Measurements from ENCODE around the gene LAMA3.

LAMA3 gene

DNA sequence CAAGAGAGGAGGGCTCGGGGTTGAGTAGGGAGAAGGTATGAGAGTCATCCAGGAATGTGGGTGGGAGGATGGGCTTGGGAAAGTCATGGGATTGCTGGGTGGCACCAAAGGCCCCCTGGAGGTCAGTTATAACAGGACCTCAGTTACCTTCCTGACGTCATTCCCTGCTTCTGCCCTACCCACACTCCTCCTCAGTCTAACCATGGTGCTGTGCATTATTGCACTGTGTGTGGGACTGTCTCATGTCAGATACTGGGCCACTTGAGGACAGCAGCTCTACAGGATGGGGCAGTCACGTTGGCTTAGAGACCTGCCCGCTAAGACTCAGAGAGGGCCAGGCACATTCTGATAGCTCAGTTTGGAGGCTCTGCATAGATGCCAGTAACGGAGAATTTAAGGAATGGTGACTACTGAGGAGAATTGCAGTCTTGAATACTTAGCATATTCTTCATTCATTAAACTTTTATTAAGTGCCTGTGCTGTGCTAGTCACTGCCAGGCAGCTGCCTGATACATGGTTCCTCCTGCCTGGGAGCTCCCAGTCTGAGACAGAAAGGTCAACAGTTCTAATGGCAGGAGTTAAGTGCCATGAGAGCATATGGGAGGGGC is 90.5 kb downstream of the LAMA3 start:
- DNase-seq, result peak; percentile 46

DNA sequence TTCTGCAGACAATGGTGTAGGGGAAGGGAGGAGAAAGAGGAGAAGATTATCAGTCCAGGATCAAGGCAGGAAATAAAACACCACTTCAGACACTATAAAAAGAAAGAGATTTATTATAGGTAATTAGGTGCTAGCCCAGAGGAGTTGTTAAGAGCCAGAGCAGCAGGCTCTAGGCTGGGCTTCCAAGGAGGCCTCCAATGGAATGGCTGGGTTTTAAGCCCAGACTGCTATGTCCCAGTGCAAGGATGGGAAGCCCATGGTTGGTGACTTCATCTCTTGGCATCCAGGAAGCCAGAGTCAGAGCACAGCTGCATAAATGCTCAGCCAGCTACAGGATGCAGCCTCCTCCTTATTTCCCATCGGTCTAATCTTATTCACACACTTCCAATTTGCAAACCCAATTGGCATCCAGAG is 95.6 kb downstream of the LAMA3 start:
- DNase-seq, result peak; percentile 86

DNA sequence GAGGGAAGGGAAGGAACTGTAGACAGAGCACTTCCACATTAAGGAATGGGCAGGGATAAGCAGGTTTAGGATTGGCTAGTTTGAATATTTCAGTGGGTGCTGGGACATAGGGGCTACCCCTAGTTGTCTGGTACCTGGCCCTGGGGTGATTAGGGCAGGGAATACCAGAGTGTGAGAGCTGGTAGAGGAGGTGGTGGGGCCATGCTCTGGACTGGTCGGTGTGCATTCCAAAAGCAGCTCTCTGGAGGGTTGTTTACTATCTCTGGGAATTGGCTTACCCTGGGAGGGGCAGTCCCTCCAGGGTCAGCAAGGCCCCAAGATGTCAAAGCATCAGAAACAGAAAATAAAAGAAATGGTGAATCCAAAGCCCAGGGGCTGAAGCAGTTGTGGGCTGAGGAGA is 103.8 kb downstream of the LAMA3 start:
- no peak for DNase-seq

DNA sequence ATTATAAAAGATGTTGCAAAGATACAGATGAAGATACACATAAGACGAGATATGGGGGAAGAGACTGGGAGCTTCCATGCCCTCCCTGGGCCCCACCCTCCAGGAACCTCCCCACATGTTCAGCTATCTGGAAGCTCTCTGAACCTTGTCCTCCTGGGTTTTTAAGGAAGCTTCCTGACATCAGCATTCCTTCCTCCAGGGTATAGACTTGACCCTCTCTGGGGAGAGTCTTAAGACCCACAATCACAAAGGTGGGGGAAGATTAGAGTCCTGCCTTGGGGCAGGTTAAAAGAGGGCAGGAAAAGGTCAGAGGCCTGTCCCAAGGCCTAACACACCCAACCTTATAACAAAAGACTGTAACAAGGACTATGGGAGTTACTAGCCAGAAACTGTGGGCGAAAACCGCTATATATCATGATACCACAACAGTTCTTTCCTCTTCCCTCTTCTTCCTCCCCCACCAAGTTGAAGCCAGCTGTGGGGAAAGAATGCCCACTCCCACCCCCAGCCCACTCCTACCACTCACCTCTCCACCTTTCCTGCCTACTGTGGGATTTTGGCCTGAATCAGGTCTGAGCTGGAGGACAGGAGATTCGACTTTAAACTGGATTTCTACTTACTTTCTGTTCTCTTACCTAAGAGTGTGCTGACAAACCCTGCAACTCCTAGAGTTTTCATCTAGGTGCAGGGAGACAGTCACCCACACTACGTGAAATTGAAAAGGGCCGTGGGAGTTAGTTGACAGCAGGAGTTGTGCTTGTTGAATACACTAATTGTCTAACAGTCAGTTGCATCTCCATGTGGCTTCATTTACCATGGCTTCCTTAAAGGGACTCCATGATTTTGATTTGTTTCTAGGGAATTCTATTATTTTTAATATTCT is 105.0 kb downstream of the LAMA3 start:
- no peak for DNase-seq

- DNase-seq, result no peak
These were observed 109.0 kb downstream of the LAMA3 start for GRCh38 chr18:23798249-23798648.

GRCh38 chr18:23798824-23799223 is 109.6 kb downstream of the LAMA3 start:
- no peak for DNase-seq

DNA sequence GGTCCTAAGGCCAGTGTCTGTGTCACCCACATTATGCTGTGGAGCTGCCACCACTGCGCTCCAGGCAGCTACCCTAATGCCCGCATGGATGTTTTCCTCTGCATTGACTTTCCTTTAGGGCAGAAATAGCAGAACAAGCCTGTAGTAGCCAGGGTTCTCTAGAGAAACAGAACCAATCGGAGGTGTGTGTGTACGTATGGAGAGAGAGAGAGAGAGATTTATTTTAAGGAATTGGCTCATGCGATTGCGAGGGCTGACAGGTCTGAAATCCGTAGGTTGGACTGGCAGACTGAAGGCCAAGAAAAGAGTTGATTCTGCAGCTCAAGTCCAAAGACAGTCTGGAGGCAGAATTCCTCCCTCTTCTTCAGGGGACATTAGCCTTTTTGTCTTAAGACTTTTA is 110.3 kb downstream of the LAMA3 start:
- no peak for DNase-seq

DNA sequence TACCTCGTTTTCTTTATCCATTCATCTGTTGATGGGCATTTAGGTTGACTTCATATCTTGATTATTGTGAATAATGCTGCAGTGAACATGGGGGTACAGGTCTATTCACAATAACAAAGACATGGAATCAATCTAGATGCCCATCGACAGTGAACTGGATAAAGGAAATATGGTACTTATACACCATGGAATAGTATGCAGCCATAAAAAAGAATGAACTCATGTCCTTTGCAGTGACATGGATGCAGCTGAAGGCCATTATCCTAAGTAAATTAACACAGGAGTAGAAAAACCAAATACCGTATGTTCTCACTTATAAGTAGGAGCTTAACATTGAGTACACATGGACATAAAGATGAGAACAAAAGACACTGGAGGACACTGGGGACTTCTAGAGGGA is 111.6 kb downstream of the LAMA3 start:
- DNase-seq, result no peak

GRCh38 chr18:23802817-23803216 is 113.6 kb downstream of the LAMA3 start:
- no peak for DNase-seq

- DNase-seq, result no peak
These were observed 114.5 kb downstream of the LAMA3 start for GRCh38 chr18:23803755-23804154.

- no peak for DNase-seq
These were observed 116.6 kb downstream of the LAMA3 start for GRCh38 chr18:23805898-23806297.

GRCh38 chr18:23809415-23809814 is 120.2 kb downstream of the LAMA3 start:
- no peak for DNase-seq

DNA sequence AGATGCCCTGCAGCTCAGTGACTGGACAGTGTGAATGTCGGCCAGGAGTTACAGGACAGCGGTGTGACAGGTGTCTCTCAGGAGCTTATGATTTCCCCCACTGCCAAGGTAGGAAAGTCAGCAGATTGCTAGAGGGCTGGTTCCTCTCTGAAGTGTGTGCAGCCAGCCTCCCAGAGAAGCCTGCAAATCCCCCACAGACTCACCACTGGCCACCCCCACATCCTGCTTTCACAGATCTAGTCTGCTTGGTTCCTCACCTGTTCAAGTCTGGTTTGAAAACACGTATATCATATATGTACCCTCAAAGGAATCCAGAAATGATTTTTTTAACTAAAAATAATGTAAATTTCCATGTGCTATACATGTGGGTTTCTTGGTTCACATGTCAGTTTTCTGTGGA is 121.1 kb downstream of the LAMA3 start:
- no peak for DNase-seq

DNA sequence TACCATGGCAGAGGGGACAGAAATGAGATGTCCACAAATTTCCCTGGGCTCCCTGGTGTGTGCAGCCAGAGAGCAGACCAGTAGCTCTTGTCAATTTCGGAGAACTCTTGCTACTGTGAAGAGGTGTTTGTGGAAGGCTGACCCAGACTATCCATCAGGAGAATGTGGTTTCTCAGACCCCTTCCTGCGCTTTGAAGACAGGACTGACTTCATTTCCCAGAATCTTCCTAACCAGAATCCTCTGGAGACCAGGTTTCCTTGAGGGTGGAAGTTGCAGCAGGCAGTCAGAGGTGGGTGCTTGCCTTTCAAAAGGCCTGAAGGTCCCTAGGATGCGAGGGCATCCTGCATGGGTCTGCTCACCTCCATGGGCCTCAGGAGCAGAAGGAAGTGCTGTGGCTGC is 121.9 kb downstream of the LAMA3 start:
- no peak for DNase-seq

- peak; percentile 28 for DNase-seq
These were observed 123.5 kb downstream of the LAMA3 start for GRCh38 chr18:23812546-23813440.

- no peak for DNase-seq
These were observed 125.8 kb downstream of the LAMA3 start for GRCh38 chr18:23814991-23815614.

- no peak for DNase-seq
These were observed 126.8 kb downstream of the LAMA3 start for GRCh38 chr18:23816021-23816420.

DNA sequence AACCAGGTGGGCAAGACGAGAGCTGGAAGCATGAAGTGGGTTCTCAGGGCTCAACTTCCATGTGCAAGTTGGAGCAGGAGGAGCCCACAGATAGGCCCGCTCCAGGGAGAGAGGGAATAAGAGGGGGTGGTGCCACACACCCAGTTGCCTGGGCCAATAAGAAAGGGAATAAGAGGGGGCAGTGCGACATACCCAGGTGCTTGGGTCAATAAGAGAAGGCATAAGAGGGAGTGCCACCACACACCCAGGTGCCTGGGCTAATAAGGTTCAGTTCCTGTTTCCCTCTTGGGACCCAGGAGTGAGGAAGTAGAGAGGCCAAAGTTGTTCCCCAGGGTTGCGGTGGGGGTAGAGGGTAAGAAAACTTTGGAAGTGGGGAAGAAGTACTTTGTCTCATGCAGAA is 127.5 kb downstream of the LAMA3 start:
- no peak for DNase-seq

- no peak for DNase-seq
These were observed 129.7 kb downstream of the LAMA3 start for GRCh38 chr18:23819001-23819400.

DNA sequence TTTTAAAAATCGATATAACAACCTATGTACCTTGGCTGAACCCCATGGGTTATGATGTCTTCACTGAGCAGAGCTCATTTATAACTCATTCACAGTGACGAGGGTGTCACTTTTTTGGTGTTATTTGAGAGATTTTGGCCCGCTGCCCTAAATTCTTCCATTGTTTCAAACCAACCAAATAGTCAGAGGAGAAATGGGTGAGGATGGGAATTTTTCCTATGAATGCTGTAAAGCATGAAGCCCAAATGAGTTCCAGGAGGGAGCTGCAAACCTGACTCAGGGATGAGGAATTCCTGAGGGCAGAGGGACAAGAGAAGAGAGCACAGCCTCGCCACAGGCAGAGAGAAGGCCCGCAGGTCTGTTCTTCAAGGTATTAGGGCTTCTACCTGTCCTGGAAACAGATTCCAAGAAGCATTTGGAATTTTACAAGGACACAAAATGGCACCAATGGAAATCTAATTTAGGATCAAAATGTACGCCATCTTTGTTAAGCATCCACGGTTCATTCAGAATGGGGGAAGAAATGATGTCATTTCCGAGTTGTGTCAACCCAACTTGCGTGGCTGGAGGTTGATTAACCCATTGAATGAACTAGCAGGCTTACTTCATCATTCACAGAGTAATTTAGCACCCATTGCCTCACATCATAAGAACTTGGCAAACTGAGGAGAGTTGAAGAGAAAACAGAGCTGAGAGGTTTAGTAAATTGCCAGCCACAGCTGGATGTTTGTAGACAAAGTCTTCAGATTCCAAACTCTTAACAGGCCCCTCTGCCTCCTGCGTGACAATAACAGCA is 133.5 kb downstream of the LAMA3 start:
- DNase-seq, result peak; percentile 81

DNA sequence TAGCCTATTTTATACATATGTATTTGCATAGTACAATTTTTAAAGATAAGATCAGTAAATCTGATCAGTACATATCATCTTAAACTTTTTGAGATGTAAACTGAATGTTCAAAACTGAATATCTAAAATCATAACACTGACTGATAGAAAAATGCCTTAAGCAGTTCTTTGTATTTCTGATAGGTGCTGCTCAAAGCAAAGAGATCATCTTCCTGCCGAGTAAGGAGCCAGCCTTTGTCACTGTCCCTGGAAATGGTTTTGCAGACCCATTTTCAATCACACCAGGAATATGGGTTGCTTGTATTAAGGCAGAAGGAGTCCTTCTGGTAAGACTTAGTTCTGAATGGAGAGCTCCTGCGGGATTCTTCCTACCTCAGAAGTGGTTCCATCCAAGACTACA is 135.0 kb downstream of the LAMA3 start:
- peak; percentile 10 for DNase-seq

DNA sequence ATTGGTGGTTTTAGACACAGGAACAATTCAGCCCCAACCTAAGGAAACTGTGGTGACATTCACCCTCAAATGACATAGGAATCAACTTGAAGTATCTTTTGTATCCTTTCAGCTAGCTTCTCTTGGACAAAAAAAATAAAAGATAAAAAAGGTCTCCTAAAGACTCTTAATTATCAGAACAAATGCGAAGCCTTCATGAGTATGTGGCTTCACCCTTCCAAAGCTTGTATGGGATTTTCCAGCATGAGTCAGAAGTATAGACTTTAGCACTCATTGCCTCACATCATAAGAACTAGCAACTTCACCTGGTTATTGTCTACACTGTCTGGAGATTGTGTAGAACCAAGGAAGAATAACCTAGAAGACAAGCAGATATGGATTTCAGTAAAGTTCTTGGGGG is 135.4 kb downstream of the LAMA3 start:
- peak; percentile 49 for DNase-seq
